WTC11 (cell line): Measurements from ENCODE around the gene TSNAXIP1. TPM values are rescaled to one million over a fixed set of nuclear protein-coding genes. Genes with fewer than 3 reads are reported as not detected.

Experiments used
- ATAC-seq: fragments of 200-7000 bp; cut with Tn5 transposase; 2 replicates; pipeline ENCODE4 v1.10.0; 2021; ENCODE audit warnings: mild to moderate bottlenecking, moderate library complexity
- CTCF ChIA-PET: fragments of 300-600 bp; sonication (Branson Sonifier 250); formaldehyde crosslinking; loops from one replicate; lab custom pipeline; 2021; ENCODE audit warnings: antibody characterized with exemption; lab: Charles Lee
- POLR2A ChIA-PET: fragments of 350-600 bp; sonication (Branson Sonifier 250); formaldehyde crosslinking; loops from one replicate; lab custom pipeline; 2021; ENCODE audit warnings: antibody characterized with exemption; lab: Charles Lee
- DNase-seq: peaks from one replicate; pipeline ENCODE4 v3.0.0; 2021; ENCODE audit warnings: low spot score
- H3K27ac Mint-ChIP-seq: 2 replicates; pipeline ENCODE4 v1.8.0; 2021; ENCODE audit warnings: mixed read lengths
- H3K27me3 Mint-ChIP-seq: 2 replicates; pipeline ENCODE4 v1.8.0; 2021; ENCODE audit warnings: low read depth, mild to moderate bottlenecking, moderate library complexity, mixed read lengths
- H3K36me3 Mint-ChIP-seq: 2 replicates; pipeline ENCODE4 v1.8.0; 2021; ENCODE audit warnings: mixed read lengths
- H3K4me1 Mint-ChIP-seq: 2 replicates; pipeline ENCODE4 v1.8.0; 2022; ENCODE audit warnings: mixed read lengths
- H3K4me3 Mint-ChIP-seq: 2 replicates; pipeline ENCODE4 v1.8.0; 2021; ENCODE audit warnings: mild to moderate bottlenecking, moderate library complexity, mixed read lengths
- H3K9me3 Mint-ChIP-seq: 2 replicates; pipeline ENCODE4 v1.8.0; 2021; ENCODE audit warnings: mixed read lengths
- FOXK1 ChIP-seq: sonication (generic); formaldehyde crosslinking; IDR thresholded peaks from 2 replicates; pipeline ENCODE4 v1.8.0; 2022; ENCODE audit warnings: mild to moderate bottlenecking, moderate library complexity, missing genetic modification reagents
- FOXP1 ChIP-seq: sonication (generic); formaldehyde crosslinking; IDR thresholded peaks from 2 replicates; pipeline ENCODE4 v1.8.0; 2022; ENCODE audit warnings: missing genetic modification reagents, mild to moderate bottlenecking, moderate library complexity, borderline replicate concordance
- HMGA2 ChIP-seq: fragments of 250-450 bp; sonication (Bioruptor Pico); IDR thresholded peaks from 2 replicates; pipeline ENCODE4 v1.4.0; 2021; ENCODE audit warnings: mild to moderate bottlenecking, moderate library complexity
- MXD4 ChIP-seq: fragments of 250-450 bp; sonication (Bioruptor Pico); IDR thresholded peaks from 2 replicates; pipeline ENCODE4 v1.8.0; 2021; ENCODE audit warnings: mild to moderate bottlenecking, moderate library complexity, borderline replicate concordance
- NR3C1 ChIP-seq: sonication (generic); formaldehyde crosslinking; conservative IDR thresholded peaks from 2 replicates; pipeline ENCODE4 v1.8.1; 2023; ENCODE audit warnings: low read depth, mild to moderate bottlenecking, missing genetic modification reagents
- RORB ChIP-seq: fragments of 250-450 bp; sonication (Bioruptor Pico); IDR thresholded peaks from 2 replicates; pipeline ENCODE4 v1.9.0; 2021; ENCODE audit warnings: mild to moderate bottlenecking
- SMAD4 ChIP-seq: sonication (generic); formaldehyde crosslinking; IDR thresholded peaks from 2 replicates; pipeline ENCODE4 v1.8.0; 2022; ENCODE audit warnings: mild to moderate bottlenecking, missing genetic modification reagents
- TCF7 ChIP-seq: sonication (generic); formaldehyde crosslinking; IDR thresholded peaks from 2 replicates; pipeline ENCODE4 v1.8.0; 2022; ENCODE audit warnings: mild to moderate bottlenecking, low read depth, missing genetic modification reagents, moderate library complexity
- ZNF219 ChIP-seq: sonication (generic); formaldehyde crosslinking; IDR thresholded peaks from 2 replicates; pipeline ENCODE4 v1.8.0; 2023; ENCODE audit warnings: missing genetic modification reagents, mild to moderate bottlenecking, borderline replicate concordance
- ZNF232 ChIP-seq: sonication (generic); formaldehyde crosslinking; IDR thresholded peaks from 2 replicates; pipeline ENCODE4 v1.8.0; 2022; ENCODE audit warnings: mild to moderate bottlenecking, missing genetic modification reagents
- ZNF263 ChIP-seq: sonication (generic); formaldehyde crosslinking; IDR thresholded peaks from 2 replicates; pipeline ENCODE4 v1.8.1; 2022; ENCODE audit warnings: low read depth, mild to moderate bottlenecking, moderate library complexity, missing genetic modification reagents
- total RNA-seq: library from RNA; stranded (reverse); gene quantifications from 3 replicates; pipeline ENCODE4 v1.2.3, GENCODE V29; 2021
- TF ChIP-seq, protein P1 (sequence below): fragments of 250-450 bp; sonication (Bioruptor Pico); IDR thresholded peaks from 2 replicates; pipeline ENCODE4 v1.9.0; 2021; ENCODE audit warnings: moderate library complexity, mild to moderate bottlenecking, inconsistent platforms, borderline replicate concordance
- TF ChIP-seq, protein P2 (sequence below): sonication (generic); formaldehyde crosslinking; IDR thresholded peaks from 2 replicates; pipeline ENCODE4 v1.8.0; 2022; ENCODE audit warnings: mild to moderate bottlenecking, missing genetic modification reagents
- TF ChIP-seq, protein P3 (sequence below): sonication (generic); formaldehyde crosslinking; IDR thresholded peaks from 2 replicates; pipeline ENCODE4 v1.8.1; 2022; ENCODE audit warnings: mild to moderate bottlenecking, missing genetic modification reagents, moderate library complexity, borderline replicate concordance
- TF ChIP-seq, protein P4 (sequence below): sonication (generic); formaldehyde crosslinking; IDR thresholded peaks from 2 replicates; pipeline ENCODE4 v1.8.1; 2023; ENCODE audit warnings: mild to moderate bottlenecking, missing genetic modification reagents, moderate library complexity
- TF ChIP-seq, protein P5 (sequence below): sonication (generic); formaldehyde crosslinking; IDR thresholded peaks from 2 replicates; pipeline ENCODE4 v1.8.0; 2022; ENCODE audit warnings: mild to moderate bottlenecking, missing genetic modification reagents
- TF ChIP-seq, protein P6 (sequence below): sonication (generic); formaldehyde crosslinking; IDR thresholded peaks from 2 replicates; pipeline ENCODE4 v1.8.0; 2022; ENCODE audit warnings: mild to moderate bottlenecking, missing genetic modification reagents
- TF ChIP-seq, protein P7 (sequence below): sonication (generic); formaldehyde crosslinking; IDR thresholded peaks from 2 replicates; pipeline ENCODE4 v1.8.1; 2022; ENCODE audit warnings: low read depth, mild to moderate bottlenecking, moderate library complexity, missing genetic modification reagents, borderline replicate concordance

TSNAXIP1 gene
- total RNA-seq, 1 experiment from 2014 or later = 0.48 TPM

DNA sequence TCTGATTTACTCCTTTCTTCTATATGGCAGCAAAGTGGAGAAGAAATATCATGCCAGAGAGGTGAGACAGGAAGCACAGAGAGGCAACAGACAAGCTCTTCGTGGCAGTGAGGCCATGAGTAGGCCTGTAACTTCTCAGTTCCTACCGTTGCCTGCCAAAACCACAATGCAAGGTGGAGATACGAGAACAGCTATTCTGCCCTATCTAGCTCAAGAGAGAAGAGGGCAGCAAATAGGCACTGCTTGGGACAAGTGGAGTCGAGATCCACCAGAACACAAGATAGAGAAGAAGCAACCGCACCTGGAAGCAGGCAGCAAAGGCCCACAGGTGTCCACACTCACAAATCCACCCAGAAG lies 25.1 kb upstream of the TSNAXIP1 start (continued):
- TF ChIP-seq MXD4 (CRISPR knock-in tag) (no peak), TCF7 (CRISPR knock-in tag) (no peak), FOXK1 (no peak)
- TF ChIP-seq, protein P1, sequence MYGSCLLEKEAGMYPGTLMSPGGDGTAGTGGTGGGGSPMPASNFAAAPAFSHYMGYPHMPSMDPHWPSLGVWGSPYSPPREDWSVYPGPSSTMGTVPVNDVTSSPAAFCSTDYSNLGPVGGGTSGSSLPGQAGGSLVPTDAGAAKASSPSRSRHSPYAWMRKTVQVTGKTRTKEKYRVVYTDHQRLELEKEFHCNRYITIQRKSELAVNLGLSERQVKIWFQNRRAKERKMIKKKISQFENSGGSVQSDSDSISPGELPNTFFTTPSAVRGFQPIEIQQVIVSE = no peak
- TF ChIP-seq, protein P2, sequence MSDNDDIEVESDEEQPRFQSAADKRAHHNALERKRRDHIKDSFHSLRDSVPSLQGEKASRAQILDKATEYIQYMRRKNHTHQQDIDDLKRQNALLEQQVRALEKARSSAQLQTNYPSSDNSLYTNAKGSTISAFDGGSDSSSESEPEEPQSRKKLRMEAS (CRISPR knock-in tag) = no peak

DNA sequence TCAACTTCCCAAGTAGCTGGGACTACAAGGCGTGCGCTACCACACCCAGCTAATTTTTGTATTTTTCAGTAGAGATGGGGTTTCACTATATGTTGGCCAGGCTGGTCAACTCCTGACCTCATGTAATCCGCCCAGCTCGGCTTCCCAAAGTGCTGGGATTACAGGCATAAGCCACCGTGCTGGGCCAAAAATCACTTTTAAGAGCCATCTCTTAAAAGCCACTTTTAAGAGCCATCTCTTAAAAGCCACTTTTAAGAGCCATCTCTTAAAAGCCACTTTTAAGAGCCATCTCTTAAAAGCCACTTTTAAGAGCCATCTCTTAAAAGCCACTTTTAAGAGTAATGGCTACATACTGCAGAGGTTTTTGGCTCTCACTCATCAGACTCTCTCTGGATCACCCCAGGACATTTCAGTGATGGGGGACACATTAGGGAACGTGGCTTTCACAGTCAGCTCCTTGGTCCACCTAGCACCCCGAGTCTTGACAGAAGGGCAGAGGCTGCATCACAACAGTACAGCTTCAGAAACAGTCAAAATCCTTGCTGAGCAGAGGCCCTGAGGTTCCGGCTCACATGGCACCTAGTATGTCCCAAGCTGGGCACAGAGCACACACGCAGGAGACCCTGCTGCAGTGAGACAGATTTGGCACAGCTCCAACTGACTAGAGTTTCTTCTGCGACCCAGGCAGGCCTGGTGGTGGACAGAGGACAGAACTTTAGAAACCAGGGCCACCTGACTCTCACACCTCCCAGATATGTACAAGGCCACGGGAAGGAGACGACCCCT lies 23.9 kb upstream of the TSNAXIP1 start:
- no peaks in the 10 kb centered on the region for H3K36me3 Mint-ChIP-seq
- H3K27me3 Mint-ChIP-seq = no peaks in the 10 kb centered on the region
- no peaks in the 10 kb centered on the region for H3K9me3 Mint-ChIP-seq
- DNase-seq (no peak), ATAC-seq (no peak)
- no peak overlapping the region for H3K4me3 Mint-ChIP-seq
- TF ChIP-seq FOXP1 (CRISPR knock-in tag) (no peak), HMGA2 (CRISPR knock-in tag) (no peak), NR3C1 (CRISPR knock-in tag) (no peak), ZNF263 (CRISPR knock-in tag) (no peak), SMAD4 (CRISPR knock-in tag) (no peak), ZNF219 (CRISPR knock-in tag) (no peak), ZNF232 (CRISPR knock-in tag) (no peak), RORB (CRISPR knock-in tag) (no peak)
- TF ChIP-seq, protein P3, sequence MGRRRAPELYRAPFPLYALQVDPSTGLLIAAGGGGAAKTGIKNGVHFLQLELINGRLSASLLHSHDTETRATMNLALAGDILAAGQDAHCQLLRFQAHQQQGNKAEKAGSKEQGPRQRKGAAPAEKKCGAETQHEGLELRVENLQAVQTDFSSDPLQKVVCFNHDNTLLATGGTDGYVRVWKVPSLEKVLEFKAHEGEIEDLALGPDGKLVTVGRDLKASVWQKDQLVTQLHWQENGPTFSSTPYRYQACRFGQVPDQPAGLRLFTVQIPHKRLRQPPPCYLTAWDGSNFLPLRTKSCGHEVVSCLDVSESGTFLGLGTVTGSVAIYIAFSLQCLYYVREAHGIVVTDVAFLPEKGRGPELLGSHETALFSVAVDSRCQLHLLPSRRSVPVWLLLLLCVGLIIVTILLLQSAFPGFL (CRISPR knock-in tag) = no peak
- TF ChIP-seq, protein P4, sequence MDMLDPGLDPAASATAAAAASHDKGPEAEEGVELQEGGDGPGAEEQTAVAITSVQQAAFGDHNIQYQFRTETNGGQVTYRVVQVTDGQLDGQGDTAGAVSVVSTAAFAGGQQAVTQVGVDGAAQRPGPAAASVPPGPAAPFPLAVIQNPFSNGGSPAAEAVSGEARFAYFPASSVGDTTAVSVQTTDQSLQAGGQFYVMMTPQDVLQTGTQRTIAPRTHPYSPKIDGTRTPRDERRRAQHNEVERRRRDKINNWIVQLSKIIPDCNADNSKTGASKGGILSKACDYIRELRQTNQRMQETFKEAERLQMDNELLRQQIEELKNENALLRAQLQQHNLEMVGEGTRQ (CRISPR knock-in tag) = no peak
- TF ChIP-seq, protein P5, sequence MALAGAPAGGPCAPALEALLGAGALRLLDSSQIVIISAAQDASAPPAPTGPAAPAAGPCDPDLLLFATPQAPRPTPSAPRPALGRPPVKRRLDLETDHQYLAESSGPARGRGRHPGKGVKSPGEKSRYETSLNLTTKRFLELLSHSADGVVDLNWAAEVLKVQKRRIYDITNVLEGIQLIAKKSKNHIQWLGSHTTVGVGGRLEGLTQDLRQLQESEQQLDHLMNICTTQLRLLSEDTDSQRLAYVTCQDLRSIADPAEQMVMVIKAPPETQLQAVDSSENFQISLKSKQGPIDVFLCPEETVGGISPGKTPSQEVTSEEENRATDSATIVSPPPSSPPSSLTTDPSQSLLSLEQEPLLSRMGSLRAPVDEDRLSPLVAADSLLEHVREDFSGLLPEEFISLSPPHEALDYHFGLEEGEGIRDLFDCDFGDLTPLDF (CRISPR knock-in tag) = no peak
- TF ChIP-seq, protein P6, sequence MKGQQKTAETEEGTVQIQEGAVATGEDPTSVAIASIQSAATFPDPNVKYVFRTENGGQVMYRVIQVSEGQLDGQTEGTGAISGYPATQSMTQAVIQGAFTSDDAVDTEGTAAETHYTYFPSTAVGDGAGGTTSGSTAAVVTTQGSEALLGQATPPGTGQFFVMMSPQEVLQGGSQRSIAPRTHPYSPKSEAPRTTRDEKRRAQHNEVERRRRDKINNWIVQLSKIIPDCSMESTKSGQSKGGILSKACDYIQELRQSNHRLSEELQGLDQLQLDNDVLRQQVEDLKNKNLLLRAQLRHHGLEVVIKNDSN = no peak
- TF ChIP-seq, protein P7, sequence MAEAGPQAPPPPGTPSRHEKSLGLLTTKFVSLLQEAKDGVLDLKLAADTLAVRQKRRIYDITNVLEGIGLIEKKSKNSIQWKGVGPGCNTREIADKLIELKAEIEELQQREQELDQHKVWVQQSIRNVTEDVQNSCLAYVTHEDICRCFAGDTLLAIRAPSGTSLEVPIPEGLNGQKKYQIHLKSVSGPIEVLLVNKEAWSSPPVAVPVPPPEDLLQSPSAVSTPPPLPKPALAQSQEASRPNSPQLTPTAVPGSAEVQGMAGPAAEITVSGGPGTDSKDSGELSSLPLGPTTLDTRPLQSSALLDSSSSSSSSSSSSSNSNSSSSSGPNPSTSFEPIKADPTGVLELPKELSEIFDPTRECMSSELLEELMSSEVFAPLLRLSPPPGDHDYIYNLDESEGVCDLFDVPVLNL (CRISPR knock-in tag) = no peak
- H3K27ac Mint-ChIP-seq = no peak overlapping the region
- ChIA-PET CTCF (interaction anchor here (1.5 kb wide), 1 partner anchor 120 kb away, joined by 3 read pairs; no protein-coding TSS in a partner anchor), POLR2A (interaction anchor here (1.0 kb wide), 1 partner anchor 11 kb away, joined by 4 read pairs; no protein-coding TSS in a partner anchor)
- peaks cover 6% of the 10 kb centered on the region for H3K4me1 Mint-ChIP-seq
